Hepatocyte (in vitro differentiated cells): Measurements from ENCODE around the gene SLC9A4. TPM values are rescaled to one million over a fixed set of nuclear protein-coding genes. Genes with fewer than 3 reads are reported as not detected.

ENCODE experiments used
- DNase-seq: peaks from one replicate; pipeline ENCODE4 v3.0.0-alpha.2; 2016; ENCODE audit warnings: low spot score
- H2AFZ ChIP-seq: fragments of 200-600 bp; sonication (generic); 2 replicates; pipeline ENCODE4 v1.6.0; 2016; ENCODE audit warnings: antibody characterized with exemption, mild to moderate bottlenecking
- H3K27ac ChIP-seq: fragments of 200-600 bp; sonication (generic); 2 replicates; pipeline ENCODE4 v1.5.1; 2016; ENCODE audit warnings: mild to moderate bottlenecking
- H3K27me3 ChIP-seq: fragments of 200-600 bp; sonication (generic); 2 replicates; pipeline ENCODE4 v1.6.1; 2016
- H3K36me3 ChIP-seq: fragments of 200-600 bp; sonication (generic); replicated peaks from 2 replicates; pipeline ENCODE4 v1.5.1; 2016; ENCODE audit warnings: low read depth; ENCODE audit not compliant: insufficient read depth
- H3K4me1 ChIP-seq: fragments of 200-600 bp; sonication (generic); 2 replicates; pipeline ENCODE4 v1.5.1; 2016; ENCODE audit warnings: mild to moderate bottlenecking, moderate library complexity; ENCODE audit not compliant: insufficient read depth
- H3K4me2 ChIP-seq: fragments of 200-600 bp; sonication (generic); 2 replicates; pipeline ENCODE4 v1.6.0; 2016
- H3K4me3 ChIP-seq: fragments of 200-600 bp; sonication (generic); 2 replicates; pipeline ENCODE4 v1.5.1; 2016; ENCODE audit warnings: mild to moderate bottlenecking
- H3K79me2 ChIP-seq: fragments of 200-600 bp; sonication (generic); 2 replicates; pipeline ENCODE4 v1.6.0; 2017; ENCODE audit warnings: mild to moderate bottlenecking
- H3K9me2 ChIP-seq: fragments of 200-600 bp; sonication (generic); replicated peaks from 2 replicates; pipeline ENCODE4 v1.6.0; 2017; ENCODE audit warnings: mild to moderate bottlenecking; ENCODE audit not compliant: insufficient read depth
- H3K9me3 ChIP-seq: fragments of 200-600 bp; sonication (generic); 2 replicates; pipeline ENCODE4 v1.5.1; 2016; ENCODE audit warnings: low read depth, mild to moderate bottlenecking
- H4K20me1 ChIP-seq: fragments of 200-600 bp; sonication (generic); 2 replicates; pipeline ENCODE4 v1.6.0; 2016; ENCODE audit warnings: mild to moderate bottlenecking; ENCODE audit not compliant: insufficient read depth, poor library complexity, severe bottlenecking
- EZH2 ChIP-seq: fragments of 200-600 bp; sonication (generic); IDR thresholded peaks from 2 replicates; pipeline ENCODE4 v1.6.1; 2016; ENCODE audit warnings: antibody characterized with exemption, mild to moderate bottlenecking, borderline replicate concordance
- EZH2phosphoT487 ChIP-seq: fragments of 200-600 bp; sonication (generic); IDR thresholded peaks from one replicate; pipeline ENCODE4 v1.6.1; 2018; ENCODE audit warnings: antibody characterized with exemption, mild to moderate bottlenecking, low read depth, moderate library complexity; ENCODE audit not compliant: unreplicated experiment, severe bottlenecking
- WGBS: methylation state at CpG from one replicate; pipeline ENCODE4 v1.1.6; 2016; ENCODE audit warnings: low lambda C conversion rate; ENCODE audit errors: missing lambda C conversion rate; 5-methylcytosine and 5-hydroxymethylcytosine counted together
- polyA plus RNA-seq: library from polyadenylated mRNA; unstranded; fragments of >200 nt; fragmentation: Nextera tagmentation; extraction: Ambion mirVana; gene quantifications from 2 replicates; pipeline ENCODE4 v1.2.1, GENCODE V29; 2016
- total RNA-seq: library from RNA; depleted of rRNA; stranded (reverse); fragments of >200 nt; gene quantifications from 2 replicates; pipeline ENCODE4 v1.2.3, GENCODE V29; 2014
- TF ChIP-seq, protein P1 (sequence below): fragments of 200-600 bp; sonication (generic); IDR thresholded peaks from 2 replicates; pipeline ENCODE4 v1.5.1; 2016; ENCODE audit warnings: antibody characterized with exemption, mild to moderate bottlenecking; ENCODE audit not compliant: poor library complexity

The SLC9A4 gene
- total and polyA plus RNA-seq, 2 experiments from 2014 or later, result 0.80 to 1.6 TPM

DNA sequence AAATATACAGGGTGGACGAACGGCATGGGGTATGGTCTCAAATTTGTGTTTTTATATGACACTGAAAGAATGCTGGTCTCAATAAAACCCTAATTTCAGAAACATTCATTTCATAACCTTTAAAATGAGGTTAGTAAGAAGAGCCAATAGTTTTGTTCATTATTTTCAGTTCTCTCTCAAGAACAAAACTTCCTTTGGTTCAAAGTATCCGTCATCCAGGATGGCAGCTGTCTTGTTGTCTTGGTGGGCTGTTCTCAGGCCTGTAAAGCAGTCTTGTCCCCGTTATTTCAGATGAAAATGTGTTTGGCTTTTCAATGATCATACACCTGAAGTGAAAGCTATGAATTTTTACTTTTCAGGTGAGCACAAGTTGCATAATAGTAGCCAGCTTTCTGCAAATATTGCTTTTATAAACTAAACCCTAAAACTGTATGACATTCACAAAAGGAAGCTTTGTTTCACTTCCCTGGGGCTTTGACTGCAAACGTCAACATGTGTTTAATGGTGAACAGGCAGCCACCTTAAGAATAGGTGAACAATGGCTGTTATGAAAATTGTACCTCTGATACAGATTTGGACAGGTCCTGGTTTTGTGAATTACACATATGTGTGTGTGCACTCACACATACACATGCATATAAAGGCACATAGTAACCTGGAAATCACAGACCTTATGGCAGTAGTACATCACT lies 47.4 kb upstream of the SLC9A4 start:
- H3K9me2 ChIP-seq, result no peaks in the 10 kb centered on the region
- H4K20me1 ChIP-seq, result no peaks in the 10 kb centered on the region
- H3K4me3 ChIP-seq, result no peak overlapping the region
- H3K79me2 ChIP-seq, result no peaks in the 10 kb centered on the region
- no peaks in the 10 kb centered on the region for H3K27me3 ChIP-seq
- no peaks in the 10 kb centered on the region for H3K4me1 ChIP-seq
- DNase-seq, result no peak
- no peak overlapping the region for H2AFZ ChIP-seq
- WGBS, result 70% methylated on average over 5 of the region's 5 CpGs
- H3K27ac ChIP-seq, result no peak overlapping the region
- TF ChIP-seq EZH2phosphoT487 (no peak), EZH2 (no peak)
- TF ChIP-seq, protein P1, sequence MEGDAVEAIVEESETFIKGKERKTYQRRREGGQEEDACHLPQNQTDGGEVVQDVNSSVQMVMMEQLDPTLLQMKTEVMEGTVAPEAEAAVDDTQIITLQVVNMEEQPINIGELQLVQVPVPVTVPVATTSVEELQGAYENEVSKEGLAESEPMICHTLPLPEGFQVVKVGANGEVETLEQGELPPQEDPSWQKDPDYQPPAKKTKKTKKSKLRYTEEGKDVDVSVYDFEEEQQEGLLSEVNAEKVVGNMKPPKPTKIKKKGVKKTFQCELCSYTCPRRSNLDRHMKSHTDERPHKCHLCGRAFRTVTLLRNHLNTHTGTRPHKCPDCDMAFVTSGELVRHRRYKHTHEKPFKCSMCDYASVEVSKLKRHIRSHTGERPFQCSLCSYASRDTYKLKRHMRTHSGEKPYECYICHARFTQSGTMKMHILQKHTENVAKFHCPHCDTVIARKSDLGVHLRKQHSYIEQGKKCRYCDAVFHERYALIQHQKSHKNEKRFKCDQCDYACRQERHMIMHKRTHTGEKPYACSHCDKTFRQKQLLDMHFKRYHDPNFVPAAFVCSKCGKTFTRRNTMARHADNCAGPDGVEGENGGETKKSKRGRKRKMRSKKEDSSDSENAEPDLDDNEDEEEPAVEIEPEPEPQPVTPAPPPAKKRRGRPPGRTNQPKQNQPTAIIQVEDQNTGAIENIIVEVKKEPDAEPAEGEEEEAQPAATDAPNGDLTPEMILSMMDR, result no peak
- H3K4me2 ChIP-seq, result no peak overlapping the region
- no peaks in the 10 kb centered on the region for H3K9me3 ChIP-seq
- no peaks in the 10 kb centered on the region for H3K36me3 ChIP-seq

DNA sequence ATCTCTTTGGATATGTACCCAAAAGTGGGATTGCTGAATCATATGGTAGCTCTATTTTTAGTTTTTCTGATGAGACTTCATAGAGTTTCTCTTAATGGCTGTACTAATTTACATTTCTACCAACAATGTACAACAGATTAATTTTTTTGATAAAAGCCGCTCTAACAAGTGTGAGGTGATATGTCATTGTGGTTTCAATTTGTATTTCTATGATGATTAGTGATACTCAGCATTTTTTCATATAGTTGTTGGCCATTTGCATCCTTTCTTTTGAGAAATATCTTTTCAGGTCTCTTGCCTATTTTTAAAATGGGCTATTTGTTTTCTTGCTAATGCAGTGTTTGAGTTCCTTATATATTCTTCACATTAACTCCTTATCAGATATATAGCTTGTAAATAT lies 45.8 kb upstream of the SLC9A4 start:
- WGBS, result 97% methylated on average over 1 of the region's 1 CpG
- H3K9me3 ChIP-seq, result no peaks in the 10 kb centered on the region

DNA sequence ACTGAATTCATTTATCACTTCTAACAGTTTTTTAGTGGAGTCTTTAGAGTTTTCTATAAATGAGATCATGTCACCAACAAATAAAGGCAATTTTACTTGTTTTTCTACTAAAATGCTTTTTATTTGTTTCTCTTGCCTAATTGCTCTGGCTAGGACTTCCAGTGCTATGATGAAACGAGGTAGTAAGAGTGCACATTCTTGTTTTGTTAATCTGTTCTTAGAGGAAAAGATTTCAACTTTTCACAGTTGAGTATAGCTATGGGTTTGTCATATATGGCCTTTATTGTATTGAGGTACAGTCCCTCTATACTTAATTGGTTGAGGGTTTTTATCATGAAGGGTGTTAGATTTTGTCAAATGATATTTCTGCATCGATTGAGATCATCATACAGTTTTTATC lies 44.5 kb upstream of the SLC9A4 start:
- TF ChIP-seq EZH2 (no peak), EZH2phosphoT487 (no peak)
- TF ChIP-seq, protein P1, result no peak
- H4K20me1 ChIP-seq, result no peaks in the 10 kb centered on the region
- no peak overlapping the region for H3K27ac ChIP-seq
- no peaks in the 10 kb centered on the region for H3K36me3 ChIP-seq
- H3K4me2 ChIP-seq, result no peak overlapping the region
- H2AFZ ChIP-seq, result no peak overlapping the region
- no peaks in the 10 kb centered on the region for H3K9me2 ChIP-seq
- DNase-seq, result no peak
- 65% methylated on average over 2 of the region's 2 CpGs for WGBS
- no peaks in the 10 kb centered on the region for H3K4me1 ChIP-seq
- H3K9me3 ChIP-seq, result no peaks in the 10 kb centered on the region
- no peaks in the 10 kb centered on the region for H3K79me2 ChIP-seq
- no peaks in the 10 kb centered on the region for H3K27me3 ChIP-seq
- H3K4me3 ChIP-seq, result no peak overlapping the region

More for the DNA sequence above, 45.8 kb upstream of the SLC9A4 start:
- H3K9me2 ChIP-seq, result no peaks in the 10 kb centered on the region
- no peaks in the 10 kb centered on the region for H3K36me3 ChIP-seq
- H3K4me3 ChIP-seq, result no peak overlapping the region
- no peak for TF ChIP-seq EZH2phosphoT487
- TF ChIP-seq, protein P1, result no peak
- TF ChIP-seq EZH2, result no peak
- DNase-seq, result no peak
- no peaks in the 10 kb centered on the region for H3K4me1 ChIP-seq
- H3K27ac ChIP-seq, result no peak overlapping the region
- no peak overlapping the region for H2AFZ ChIP-seq
- no peak overlapping the region for H3K4me2 ChIP-seq
- no peaks in the 10 kb centered on the region for H3K27me3 ChIP-seq
- H4K20me1 ChIP-seq, result no peaks in the 10 kb centered on the region
- no peaks in the 10 kb centered on the region for H3K79me2 ChIP-seq
